Diencephalon (tissue), 1 donor: ENCODE results near the gene C6orf118. TPM values are rescaled to one million over a fixed set of nuclear protein-coding genes. Genes with fewer than 3 reads are reported as not detected.

ENCODE experiments used
- total RNA-seq: library from RNA; depleted of rRNA; stranded (reverse); fragments of >200 nt; gene quantifications from one replicate; pipeline ENCODE4 v1.2.3, GENCODE V29; 2014

Gene C6orf118
- 23.5 TPM for total RNA-seq

DNA sequence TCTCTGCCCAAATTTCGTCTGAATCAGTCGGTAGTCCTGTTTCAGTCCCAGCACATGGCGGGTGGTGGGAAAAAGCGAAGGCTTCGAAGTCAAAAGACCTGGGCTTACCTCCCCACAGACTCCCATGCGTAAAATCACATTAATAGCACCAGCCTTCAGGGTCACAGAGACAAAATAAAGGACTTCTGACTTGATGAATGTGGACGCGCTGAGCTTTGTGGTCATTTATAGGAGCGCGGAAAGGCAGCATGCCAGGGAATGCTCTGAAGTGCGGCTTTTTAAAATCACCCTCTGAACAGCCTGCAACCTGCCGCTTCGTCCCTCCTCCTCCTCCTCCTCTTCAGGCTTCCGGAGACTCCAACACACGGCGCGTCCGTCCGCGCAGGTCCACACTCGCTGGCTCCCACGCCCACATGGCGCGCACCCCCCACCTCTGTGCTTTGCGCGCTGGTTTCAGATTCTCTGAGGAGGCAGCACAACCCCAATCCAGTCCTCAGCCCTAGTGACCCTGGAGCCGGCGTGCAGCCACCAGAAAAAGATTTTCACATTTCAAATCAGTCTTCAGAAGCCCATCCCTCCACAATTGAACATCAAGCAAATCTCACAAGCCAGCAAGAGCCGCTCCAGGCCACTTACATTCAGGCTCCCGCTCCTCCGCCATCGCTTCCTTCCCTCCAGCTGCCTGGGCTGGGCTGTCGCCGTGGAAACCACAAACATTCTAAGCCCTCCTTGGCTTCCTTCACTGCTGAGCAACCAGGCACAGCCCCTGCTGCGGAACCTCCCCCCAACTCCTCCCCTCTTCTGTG lies at the start of gene C6orf118:
Gene C6orf118 (minus strand): TSS at position 680 of the 806 bp plus-strand sequence. CDS start 19 bp downstream, at position 661.

